Colonic mucosa (tissue), 4 donors: Measurements from ENCODE around the gene SHPK. TPM values are rescaled to one million over a fixed set of nuclear protein-coding genes. Genes with fewer than 3 reads are reported as not detected.

Source experiments
- DNase-seq: peaks from one replicate; pipeline ENCODE4 v3.0.0-alpha.2; 2020
- H3K27ac ChIP-seq: fragments of 200-600 bp; one replicate; pipeline ENCODE4 v1.8.0; 2021
- H3K27me3 ChIP-seq: fragments of 200-600 bp; one replicate; pipeline ENCODE4 v1.8.0; 2021
- H3K36me3 ChIP-seq: fragments of 200-600 bp; one replicate; pipeline ENCODE4 v1.8.0; 2021
- H3K4me1 ChIP-seq: fragments of 200-600 bp; one replicate; pipeline ENCODE4 v1.8.0; 2021; ENCODE audit warnings: mild to moderate bottlenecking
- H3K4me3 ChIP-seq: fragments of 200-600 bp; one replicate; pipeline ENCODE4 v1.8.0; 2021
- H3K9ac ChIP-seq, 2 donors: one replicate each; pipeline ENCODE4 v1.7.0; 2013; ENCODE audit warnings: control low read depth in 2 of 2, low read depth in 2 of 2, low read length in 2 of 2
- H3K9me3 ChIP-seq: fragments of 200-600 bp; one replicate; pipeline ENCODE4 v1.8.0; 2021
- intact Hi-C: fragments of 100-400 bp; cut with DNase I; formaldehyde crosslinking; loops from one replicate; pipeline ENCODE4 v1.14.1; 2022
- total RNA-seq, 2 donors: library from RNA; stranded (reverse); fragmentation: NEBNext Ultra II Directional in 1 of 2; extraction: Animal tissue kit (Norgen Biotek cat#: 25700) in 1 of 2; gene quantifications; one replicate each; pipeline ENCODE4 v1.2.1, GENCODE V29; 2021
- TF ChIP-seq, protein P1 (sequence below): fragments of 200-600 bp; IDR thresholded peaks from one replicate; pipeline ENCODE4 v1.8.0; 2022; ENCODE audit warnings: antibody characterized with exemption, mild to moderate bottlenecking
- donor health status: healthy.
- donor health status: DM: no; HTN: no; CAD: no.
- donor health status: DM: no; HTN: no; CAD: no.

The SHPK gene
- total RNA-seq, 2 donors from 2014 or later, result 21.5 to 23.5 TPM

GRCh38 chr17:3672571-3672970 is 36.5 kb upstream of the SHPK start:
- intact Hi-C loops, result no loop called here
- no peak overlapping the region for H3K4me3 ChIP-seq
- TF ChIP-seq, protein P1, sequence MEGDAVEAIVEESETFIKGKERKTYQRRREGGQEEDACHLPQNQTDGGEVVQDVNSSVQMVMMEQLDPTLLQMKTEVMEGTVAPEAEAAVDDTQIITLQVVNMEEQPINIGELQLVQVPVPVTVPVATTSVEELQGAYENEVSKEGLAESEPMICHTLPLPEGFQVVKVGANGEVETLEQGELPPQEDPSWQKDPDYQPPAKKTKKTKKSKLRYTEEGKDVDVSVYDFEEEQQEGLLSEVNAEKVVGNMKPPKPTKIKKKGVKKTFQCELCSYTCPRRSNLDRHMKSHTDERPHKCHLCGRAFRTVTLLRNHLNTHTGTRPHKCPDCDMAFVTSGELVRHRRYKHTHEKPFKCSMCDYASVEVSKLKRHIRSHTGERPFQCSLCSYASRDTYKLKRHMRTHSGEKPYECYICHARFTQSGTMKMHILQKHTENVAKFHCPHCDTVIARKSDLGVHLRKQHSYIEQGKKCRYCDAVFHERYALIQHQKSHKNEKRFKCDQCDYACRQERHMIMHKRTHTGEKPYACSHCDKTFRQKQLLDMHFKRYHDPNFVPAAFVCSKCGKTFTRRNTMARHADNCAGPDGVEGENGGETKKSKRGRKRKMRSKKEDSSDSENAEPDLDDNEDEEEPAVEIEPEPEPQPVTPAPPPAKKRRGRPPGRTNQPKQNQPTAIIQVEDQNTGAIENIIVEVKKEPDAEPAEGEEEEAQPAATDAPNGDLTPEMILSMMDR, result no peak

GRCh38 chr17:3669548-3669947 is 33.5 kb upstream of the SHPK start:
- intact Hi-C loops, result no loop called here
- H3K36me3 ChIP-seq, result peaks cover 3% of the 10 kb centered on the region
- H3K9me3 ChIP-seq, result no peaks in the 10 kb centered on the region
- DNase-seq, result no peak
- H3K27me3 ChIP-seq, result no peaks in the 10 kb centered on the region
- TF ChIP-seq, protein P1, result no peak
- H3K27ac ChIP-seq, result no peak overlapping the region
- peak overlapping the region; percentile 93 to 99 for H3K9ac ChIP-seq
- peaks cover 14% of the 10 kb centered on the region for H3K4me1 ChIP-seq
- peak overlapping the region; percentile 92 for H3K4me3 ChIP-seq

More at GRCh38 chr17:3672571-3672970, 36.5 kb upstream of the SHPK start:
- Histone ChIP-seq H3K27me3 (no peaks in the 10 kb centered on the region), H3K9me3 (no peaks in the 10 kb centered on the region), H3K4me1 (peaks cover 7% of the 10 kb centered on the region), H3K9ac (no peak overlapping the region), H3K27ac (no peak overlapping the region), H3K36me3 (no peaks in the 10 kb centered on the region)
- no peak for DNase-seq

GRCh38 chr17:3669085-3669347 is 33.0 kb upstream of the SHPK start:
- Histone ChIP-seq H3K4me3 (peak overlapping the region; percentile 92), H3K36me3 (peaks cover 7% of the 10 kb centered on the region), H3K27me3 (no peaks in the 10 kb centered on the region), H3K4me1 (peaks cover 14% of the 10 kb centered on the region), H3K9ac (peak overlapping the region; percentile 93 to 99), H3K9me3 (no peaks in the 10 kb centered on the region), H3K27ac (peak overlapping the region; percentile 60)
- no peak for DNase-seq
- TF ChIP-seq, protein P1, result no peak
- intact Hi-C loops, result no loop called here

DNA sequence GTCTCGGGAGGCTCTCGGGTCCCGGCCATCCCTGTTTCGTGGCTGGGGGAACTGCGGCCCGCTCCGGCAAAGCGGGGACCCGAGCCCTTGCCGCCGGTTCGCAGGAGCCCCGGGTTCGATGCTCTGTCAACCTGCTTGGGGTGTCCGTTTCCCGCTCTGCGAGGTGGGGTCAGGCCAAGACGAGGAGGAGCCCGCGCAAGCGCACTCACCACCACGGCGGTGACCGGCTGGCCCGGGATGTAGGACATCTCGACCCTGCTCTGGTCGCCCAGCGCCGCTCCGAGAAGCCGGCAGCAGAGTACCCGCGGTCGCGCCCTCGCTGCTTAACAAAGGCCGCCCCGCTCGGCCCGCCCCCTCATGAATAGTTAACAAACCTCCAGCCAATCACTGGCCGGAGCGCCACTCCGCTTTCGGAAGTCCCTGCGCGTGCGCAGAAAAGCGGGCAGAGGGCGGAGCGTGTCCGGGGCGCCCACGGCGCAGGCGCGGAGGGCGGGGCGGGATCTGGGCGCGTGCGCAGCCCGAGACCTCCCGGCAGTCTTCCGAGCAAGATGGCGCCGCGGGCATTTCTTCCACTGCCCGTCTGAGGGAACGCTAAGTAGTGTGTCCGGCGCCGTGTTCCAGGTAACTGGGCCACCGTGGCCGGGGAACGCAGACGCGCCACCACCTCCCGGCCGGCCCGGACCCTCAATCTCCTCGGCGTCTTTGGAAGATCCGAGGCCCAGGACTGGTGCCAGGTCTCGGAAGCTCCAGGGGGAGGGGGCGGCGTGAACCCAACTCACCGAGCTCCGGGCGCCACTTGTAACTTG is 32.4 kb upstream of the SHPK start, which contains the start of the genes EMC6 and TAX1BP3:
Gene EMC6 (plus strand): TSS at position 534 of the 806 bp plus-strand sequence. CDS start 335 bp downstream, outside the sequence.
Gene TAX1BP3 (minus strand): TSS at position 300 of the 806 bp plus-strand sequence. CDS start 52 bp downstream, at position 248.
- Histone ChIP-seq H3K36me3 (peaks cover 7% of the 10 kb centered on the region), H3K4me1 (peaks cover 14% of the 10 kb centered on the region), H3K4me3 (peak within 1 kb of the TSS; percentile 92), H3K9ac (peak within 1 kb of the TSS; percentile 93 to 99), H3K9me3 (no peaks in the 10 kb centered on the region), H3K27me3 (no peaks in the 10 kb centered on the region), H3K27ac (peak within 1 kb of the TSS; percentile 97)
- peak; percentile 99 for DNase-seq
- TF ChIP-seq, protein P1, result no peak
- intact Hi-C loops, result no loop called here

DNA sequence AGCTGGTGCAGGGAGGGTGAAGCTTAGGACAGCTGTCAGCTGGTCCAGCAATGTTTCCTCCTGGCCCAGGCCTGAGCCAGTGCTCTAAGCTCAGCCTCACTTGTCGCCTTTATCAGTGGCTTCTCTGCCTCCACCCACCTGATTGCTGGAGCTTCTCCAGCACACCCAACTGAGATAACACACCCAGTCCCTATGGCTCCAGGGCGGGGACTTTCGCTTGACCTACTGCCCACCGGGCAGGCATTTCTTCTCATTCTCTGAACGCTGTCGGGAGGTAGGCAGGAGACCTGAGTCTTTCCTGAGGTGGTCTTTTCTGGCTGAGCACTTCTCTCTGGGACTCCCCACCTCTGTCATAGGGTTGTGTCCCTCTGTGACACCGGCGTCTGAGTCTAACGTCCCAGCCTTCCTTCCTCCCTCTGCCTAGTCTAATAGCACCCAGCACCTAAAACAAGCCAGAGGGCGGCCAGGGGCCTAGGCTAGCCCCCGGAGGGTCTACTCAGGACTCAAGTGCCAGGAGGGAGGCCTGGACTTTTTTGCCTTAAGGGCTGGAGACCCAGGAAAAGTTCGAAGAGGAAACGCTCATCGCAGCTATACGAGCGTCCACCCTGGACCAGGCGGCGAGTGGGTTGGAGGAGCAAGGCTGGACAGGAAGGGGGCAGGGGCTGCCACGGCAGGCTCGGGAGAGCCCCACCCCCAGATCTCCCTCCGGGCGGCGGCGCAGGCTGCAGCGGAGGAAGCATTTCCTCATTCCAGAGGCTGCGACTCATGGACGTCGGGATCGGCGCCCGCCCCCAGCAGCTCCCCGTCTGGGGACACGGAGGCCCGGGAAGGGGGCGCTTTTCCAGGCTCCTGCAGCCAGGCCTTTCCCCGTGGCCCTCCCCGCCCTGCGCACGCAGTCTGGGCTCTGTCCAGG is 31.6 kb upstream of the SHPK start:
- TF ChIP-seq, protein P1, result no peak

More for the DNA sequence above, 31.6 kb upstream of the SHPK start:
- peaks cover 14% of the 10 kb centered on the region for H3K4me1 ChIP-seq
- DNase-seq, result peak; percentile 92
- H3K36me3 ChIP-seq, result peaks cover 7% of the 10 kb centered on the region
- peak overlapping the region; percentile 97 for H3K27ac ChIP-seq
- peak overlapping the region; percentile 92 for H3K4me3 ChIP-seq
- no peaks in the 10 kb centered on the region for H3K27me3 ChIP-seq
- H3K9me3 ChIP-seq, result no peaks in the 10 kb centered on the region
- intact Hi-C loops, result no loop called here
- peak overlapping the region; percentile 93 to 99 for H3K9ac ChIP-seq
